Keratinocyte (primary cell): ENCODE results near the gene ANKRD36.
"Not testable (repeated sequence)": the region's sequence is repeated elsewhere in the genome, so short reads cannot be mapped to it uniquely, and the experiment has no call there.

ENCODE experiments used
- CTCF ChIP-seq, 3 experiments: IDR thresholded peaks in 1 of 3; conservative IDR thresholded peaks in 1 of 3; optimal IDR thresholded peaks in 1 of 3; 2 replicates in 2 of 3; 3 replicates in 1 of 3; pipeline versions ENCODE3 to v1.5.1; 2011; ENCODE audit warnings: low read length in 3 of 3, mild to moderate bottlenecking in 3 of 3, moderate library complexity in 2 of 3, control low read depth in 1 of 3, inconsistent platforms in 1 of 3; ENCODE audit not compliant: insufficient read depth in 2 of 3; ENCODE audit errors: extremely low read depth in 1 of 3
- EZH2 ChIP-seq: IDR thresholded peaks from one replicate; pipeline ENCODE4 v1.6.1; 2012; ENCODE audit warnings: inconsistent platforms, mild to moderate bottlenecking, low read length, moderate library complexity

- not testable (repeated sequence) for TF ChIP-seq CTCF (optimal IDR thresholded peaks at IDR 0.05 in 1 of 3, IDR thresholded peaks at IDR 0.05 in 1 of 3, conservative IDR thresholded peaks at IDR 0.05 in 1 of 3; ENCODE audit: extremely low read depth in 1 of 3, insufficient read depth in 2 of 3, low read length in 3 of 3); EZH2
Observed at GRCh38 chr2:97092946-97093345, 20.0 kb upstream of the ANKRD36 start.
